Urothelium cell line (cell line): ENCODE data around the gene CDC42EP1.
"Not testable (repeated sequence)": the region's sequence is repeated elsewhere in the genome, so short reads cannot be mapped to it uniquely, and the experiment has no call there.

Source experiments
- DNase-seq: peaks from one replicate; pipeline ENCODE4 v3.0.0; 2011; ENCODE audit warnings: low spot score, mixed read lengths
- FAIRE-seq: peaks from 2 replicates; lab custom pipeline; 2011; peaks lifted over from hg19 to GRCh38; lab: Jason Lieb, UNC

The CDC42EP1 gene

DNA sequence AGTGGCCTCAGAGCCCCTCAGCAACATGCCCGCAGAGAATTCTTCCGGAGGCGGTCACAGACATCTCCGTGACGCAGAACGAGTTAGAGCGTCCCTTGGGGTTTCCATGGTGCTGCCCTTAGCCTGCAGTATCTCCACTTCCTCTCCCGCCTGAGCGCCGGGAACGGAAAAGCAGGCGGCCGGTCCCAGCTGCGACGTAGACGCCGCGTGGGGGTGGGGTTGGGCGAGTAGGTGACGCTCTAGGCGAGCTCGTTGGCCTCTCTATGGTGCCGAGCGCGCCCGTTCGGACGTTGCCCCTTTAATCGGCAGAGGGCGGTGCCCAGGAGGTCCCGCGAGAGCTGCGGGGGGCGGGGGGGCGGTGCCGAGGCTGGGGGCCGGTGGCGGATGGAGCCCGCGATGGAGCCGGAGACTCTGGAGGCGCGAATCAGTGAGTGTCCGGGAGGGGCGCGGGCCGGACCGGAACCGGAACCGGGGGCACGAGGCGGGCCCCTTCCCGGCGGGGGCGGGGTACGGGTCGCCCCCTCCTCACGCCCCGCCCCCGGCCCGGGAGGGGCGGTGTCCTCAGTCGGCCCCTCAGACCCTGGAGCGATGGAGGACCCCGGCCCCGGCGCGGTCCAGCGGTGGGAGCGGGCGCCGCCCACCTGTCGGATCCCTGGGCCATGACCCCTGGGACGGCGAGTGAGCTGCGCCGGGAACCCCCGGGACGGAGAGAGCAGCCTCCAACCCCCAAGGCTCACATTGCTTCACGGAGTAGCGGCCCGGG, 48.4 kb downstream of the CDC42EP1 start, which contains the start of gene GGA1:
TSS of gene GGA1 (plus strand) at position 358 of the 763 bp plus-strand sequence. CDS start at position 385, 27 bp downstream.
- peak; percentile 73 for FAIRE-seq
- peak; percentile 98 for DNase-seq

DNA sequence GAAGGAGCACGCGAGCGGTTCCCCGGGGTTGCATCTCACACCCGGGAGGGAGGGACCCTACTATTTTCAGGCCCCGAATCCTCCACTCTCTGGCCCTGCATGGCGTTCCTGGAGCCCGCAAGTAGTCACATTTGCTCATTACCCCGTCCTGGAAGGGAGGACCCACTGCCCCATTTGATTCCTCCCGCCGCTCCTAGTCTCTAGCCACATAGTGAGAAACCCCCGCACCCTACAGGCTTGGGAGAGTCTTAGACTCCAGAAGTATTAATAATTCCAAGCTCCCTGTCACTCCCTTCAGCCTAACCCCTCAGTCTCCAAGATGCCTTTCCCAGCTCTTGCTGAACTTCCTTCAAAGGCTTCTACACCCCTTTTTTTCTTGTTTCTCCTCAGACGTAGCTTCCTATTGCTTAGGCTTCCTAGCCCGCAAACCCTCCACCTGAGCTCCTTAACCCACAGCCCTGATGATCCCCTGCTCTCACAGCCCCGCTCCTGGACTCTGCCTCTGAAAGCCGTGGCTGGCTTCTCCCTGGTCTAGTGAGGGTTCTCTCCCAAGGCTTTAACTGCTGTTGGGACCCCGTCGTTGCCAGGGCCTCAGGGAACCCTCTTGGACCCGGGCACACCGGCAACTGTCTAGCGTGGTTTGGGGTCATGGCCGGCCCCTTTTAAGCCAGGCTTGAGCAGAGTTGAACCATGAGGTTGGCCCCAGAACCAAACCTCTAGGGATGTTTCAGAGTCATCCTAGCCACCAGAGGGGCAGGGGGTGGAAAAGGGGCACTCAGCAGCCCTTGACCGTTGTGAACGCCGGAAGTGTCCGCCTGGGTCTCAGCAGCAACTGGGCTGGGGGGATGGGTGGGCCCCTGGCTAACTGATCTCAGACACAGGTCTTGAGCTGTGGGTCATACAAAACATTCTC, 49.2 kb downstream of the CDC42EP1 start:
- FAIRE-seq (no peak), DNase-seq (no peak)

DNA sequence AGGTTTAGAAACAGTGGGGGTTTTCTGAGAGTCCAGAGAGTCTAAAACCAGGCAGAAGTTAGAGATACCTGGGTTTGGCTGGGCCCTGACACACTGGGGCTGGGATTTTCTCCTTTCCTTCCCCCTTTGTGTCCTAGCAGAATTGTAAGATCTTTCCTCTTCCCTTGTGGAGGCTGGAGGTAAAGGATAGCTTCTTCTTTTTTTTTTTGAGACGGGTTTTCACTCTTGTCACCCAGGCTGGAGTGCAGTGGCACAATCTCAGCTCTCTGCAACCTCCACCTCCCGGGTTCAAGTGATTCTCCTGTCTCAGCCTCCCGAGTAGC, 49.8 kb downstream of the CDC42EP1 start:
- DNase-seq, FAIRE-seq: not testable (repeated sequence)

DNA sequence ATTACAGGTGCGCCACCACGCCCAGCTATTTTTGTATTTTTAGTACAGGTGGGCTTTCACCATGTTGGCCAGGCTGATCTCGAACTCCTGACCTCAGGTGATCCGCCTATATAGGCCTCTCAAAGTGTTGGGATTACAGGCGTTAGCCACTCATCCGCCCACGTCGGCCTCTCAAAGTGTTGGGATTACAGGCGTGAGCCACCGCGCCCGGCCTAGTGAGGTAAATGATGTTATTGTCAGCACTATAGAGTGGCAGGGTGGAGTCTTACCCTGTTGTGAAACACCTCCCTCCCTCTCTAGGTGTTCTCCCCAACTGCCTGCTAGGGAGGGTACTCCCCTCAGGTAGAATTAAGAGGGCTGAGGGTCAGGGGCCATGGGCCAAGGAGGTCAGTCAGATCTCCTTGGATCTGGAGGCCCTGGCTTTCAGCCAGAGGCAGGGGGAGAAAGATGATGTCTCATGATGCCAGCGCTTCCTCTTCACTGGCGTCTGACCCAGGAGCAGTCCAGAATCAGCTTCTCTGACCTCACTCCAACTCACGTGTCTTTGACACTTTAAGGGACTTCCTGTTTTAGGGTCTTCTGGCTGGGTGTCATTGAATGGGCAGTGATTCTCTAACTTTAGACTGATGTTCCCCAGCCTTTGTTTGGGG, 50.3 kb downstream of the CDC42EP1 start:
- FAIRE-seq: no peak
- DNase-seq: no peak

DNA sequence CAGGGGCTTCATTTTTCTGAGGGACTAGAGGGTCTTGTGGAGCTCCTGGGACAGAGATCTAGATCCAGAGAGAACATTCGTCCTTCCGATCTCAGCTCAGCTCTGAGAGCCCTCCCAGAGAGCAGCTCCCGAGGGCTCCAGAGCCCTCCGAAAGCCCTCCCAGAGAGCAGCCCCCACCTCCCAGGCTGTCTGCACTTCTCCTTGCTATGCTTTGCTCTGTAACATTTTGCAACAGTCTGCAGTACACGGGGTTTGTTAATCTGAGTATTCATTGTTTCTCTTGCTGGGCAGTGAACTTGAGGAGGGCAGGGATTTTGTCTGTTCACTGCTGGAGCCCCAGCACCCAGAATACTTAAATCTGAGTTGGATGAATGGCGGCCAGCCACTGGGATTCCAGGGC, 50.9 kb downstream of the CDC42EP1 start:
- FAIRE-seq: no peak
- DNase-seq: no peak

DNA sequence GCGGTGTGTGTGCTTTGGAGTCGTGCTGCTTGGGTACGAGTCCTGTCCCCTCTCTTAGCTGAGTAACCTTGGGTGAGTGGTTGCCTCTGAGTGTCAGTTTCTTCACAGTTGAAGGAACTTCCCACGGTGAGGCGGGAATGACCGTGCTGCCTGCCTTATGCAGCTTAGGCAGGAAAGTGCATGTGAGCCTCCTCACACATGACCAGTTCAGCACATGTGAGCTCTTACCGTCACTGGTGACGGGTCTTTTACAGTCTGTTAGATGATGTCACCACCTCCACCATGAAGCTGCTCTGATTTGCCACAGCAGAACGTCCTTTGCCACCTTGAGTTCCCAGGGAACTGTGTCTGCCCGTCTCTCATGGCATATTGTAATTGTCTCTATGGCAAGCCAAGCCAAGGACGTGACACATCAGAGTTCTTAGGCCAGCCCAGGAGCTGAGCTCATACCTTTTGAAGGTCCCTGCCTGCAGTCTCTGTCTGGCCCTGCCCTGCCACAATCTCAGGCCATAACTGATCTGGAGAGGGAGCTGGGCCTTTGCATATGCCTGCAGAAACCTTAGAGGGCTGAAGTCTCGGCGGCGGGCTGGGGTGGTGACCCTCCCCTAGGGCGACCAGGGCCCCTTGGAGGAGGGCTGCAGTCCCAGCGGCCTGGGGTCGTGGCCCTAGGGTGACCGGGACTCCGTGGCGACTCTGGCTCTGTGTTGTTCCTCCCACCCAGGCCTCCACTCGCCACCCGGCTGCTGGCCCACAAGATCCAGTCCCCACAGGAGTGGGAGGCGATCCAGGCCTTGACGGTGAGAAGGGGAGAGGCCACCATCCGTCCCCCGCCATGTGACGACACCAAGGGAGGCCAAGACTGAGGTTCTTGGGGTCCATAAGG, 56.2 kb downstream of the CDC42EP1 start:
- no peak for FAIRE-seq
- no peak for DNase-seq

DNA sequence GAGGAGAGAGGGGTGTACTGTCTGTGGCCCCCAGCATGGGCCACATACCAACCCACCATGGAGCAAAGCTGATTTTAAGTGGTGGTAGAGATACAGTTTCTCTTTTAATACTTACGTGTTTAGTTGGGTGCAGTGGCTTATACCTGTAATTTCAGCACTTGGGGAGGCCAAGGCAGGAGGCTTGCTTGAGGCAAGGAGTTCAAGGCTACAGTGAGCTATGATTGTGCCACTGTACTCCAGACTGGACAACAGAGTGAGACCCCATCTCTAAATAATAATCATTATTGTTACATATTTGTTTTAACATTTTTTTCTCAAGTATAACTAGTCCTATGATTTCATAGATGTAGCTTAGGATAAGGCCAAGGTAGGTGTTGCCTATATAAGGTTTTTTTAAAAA, 57.2 kb downstream of the CDC42EP1 start:
- FAIRE-seq (no peak), DNase-seq (no peak)

DNA sequence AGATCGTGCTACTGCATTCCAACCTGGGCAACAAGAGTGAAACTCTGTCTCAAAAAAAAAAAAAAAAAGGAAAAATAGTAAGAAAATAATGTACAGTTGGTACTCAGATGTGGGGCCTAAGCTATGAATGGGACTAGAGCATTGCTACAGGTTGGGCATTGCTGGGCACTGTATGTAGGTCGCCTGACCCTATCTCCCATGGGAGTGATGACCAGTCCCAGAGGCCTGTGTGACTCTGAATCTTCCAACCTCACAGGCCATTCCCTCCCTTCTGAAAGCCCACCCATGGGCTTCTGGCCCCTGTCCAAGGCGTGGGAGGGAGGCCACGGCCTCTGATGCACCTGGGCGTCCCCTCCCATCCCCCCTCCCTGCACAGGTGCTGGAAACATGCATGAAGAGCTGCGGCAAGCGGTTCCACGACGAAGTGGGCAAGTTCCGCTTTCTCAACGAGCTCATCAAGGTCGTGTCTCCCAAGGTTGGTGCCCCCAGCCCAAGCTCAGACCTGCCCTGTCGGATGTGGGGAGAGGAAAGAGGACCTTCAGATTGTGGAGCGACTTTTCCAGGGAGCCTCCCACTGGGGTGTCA, 57.9 kb downstream of the CDC42EP1 start:
- DNase-seq (no peak), FAIRE-seq (no peak)

DNA sequence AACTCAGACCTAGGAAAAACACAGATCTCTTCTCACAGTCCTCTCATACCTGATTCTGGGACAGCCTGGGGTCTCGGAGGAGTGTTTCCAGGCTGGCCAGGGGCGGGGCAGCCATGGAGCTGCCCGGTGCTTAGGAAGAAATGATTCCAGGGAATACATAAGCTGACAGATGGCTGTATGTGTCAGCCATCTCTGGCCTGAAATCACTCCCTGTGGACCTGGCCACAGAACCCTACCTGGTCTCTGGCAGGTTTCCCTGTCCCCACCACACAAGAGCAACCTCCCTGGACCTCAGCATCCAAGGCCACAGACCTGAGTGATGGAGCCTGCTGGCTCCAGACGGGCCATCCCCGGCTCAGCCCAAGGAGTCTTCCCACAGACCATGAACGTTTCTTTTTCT, 58.4 kb downstream of the CDC42EP1 start:
- DNase-seq: no peak
- FAIRE-seq: no peak
